HUES64 (cell line): ENCODE measurements around the gene INSM1.
"Not testable (repeated sequence)": the region's sequence is repeated elsewhere in the genome, so short reads cannot be mapped to it uniquely, and the experiment has no call there.

Source experiments
- H3K27ac ChIP-seq: 2 replicates; pipeline ENCODE4 v1.7.0; 2013; ENCODE audit warnings: low read depth, low read length, inconsistent platforms
- H3K27me3 ChIP-seq: 2 replicates; pipeline ENCODE4 v1.6.1; 2013; ENCODE audit warnings: mild to moderate bottlenecking, low read length; ENCODE audit not compliant: insufficient read depth
- H3K36me3 ChIP-seq: 2 replicates; pipeline ENCODE4 v1.6.1; 2013; ENCODE audit warnings: mild to moderate bottlenecking, low read length; ENCODE audit not compliant: insufficient read depth
- H3K4me1 ChIP-seq: 2 replicates; pipeline ENCODE4 v1.6.1; 2013; ENCODE audit warnings: mild to moderate bottlenecking, low read length, moderate library complexity; ENCODE audit not compliant: insufficient read depth
- H3K4me3 ChIP-seq: 2 replicates; pipeline ENCODE4 v1.5.1; 2013; ENCODE audit warnings: mild to moderate bottlenecking, low read length, moderate library complexity
- H3K9ac ChIP-seq: 2 replicates; pipeline ENCODE4 v1.6.1; 2013; ENCODE audit warnings: mild to moderate bottlenecking, low read depth, low read length
- H3K9me3 ChIP-seq: 2 replicates; pipeline ENCODE4 v1.6.1; 2013; ENCODE audit warnings: low read depth, low read length; ENCODE audit not compliant: insufficient read depth
- WGBS: fragments of 150-250, 120-280 bp; methylation state at CpG from one replicate; pipeline ENCODE4 v1.1.7; 2013; ENCODE audit warnings: missing lambda C conversion rate; 5-methylcytosine and 5-hydroxymethylcytosine counted together

Gene INSM1

DNA sequence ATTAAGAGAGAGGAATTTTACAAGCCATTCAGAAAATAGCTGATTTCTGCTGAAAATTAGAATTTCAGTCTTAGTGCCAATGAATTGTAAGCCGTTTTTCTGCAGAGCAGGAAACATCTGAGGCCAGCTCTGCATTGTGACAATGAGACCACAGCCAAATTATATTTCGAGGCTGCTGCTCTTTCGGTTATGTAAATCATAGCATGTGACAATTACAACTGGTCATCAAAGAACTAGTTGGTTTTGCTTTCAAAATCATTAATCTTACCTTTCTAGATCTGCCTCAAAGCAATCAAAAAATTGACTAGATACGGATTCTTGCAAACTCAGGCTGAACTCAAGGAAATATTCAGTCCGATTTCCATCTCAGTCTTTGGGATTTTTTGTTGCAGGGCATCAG, 33.4 kb upstream of the INSM1 start:
- no peak overlapping the region for H3K27ac ChIP-seq
- no peak overlapping the region for H3K9ac ChIP-seq
- no peak overlapping the region for H3K4me3 ChIP-seq
- no peaks in the 10 kb centered on the region for H3K27me3 ChIP-seq
- WGBS, result 93% methylated on average over 5 of the region's 5 CpGs
- no peaks in the 10 kb centered on the region for H3K36me3 ChIP-seq
- no peaks in the 10 kb centered on the region for H3K4me1 ChIP-seq
- 0 out of 2 replicates have a peak, but pooled peaks cover 3% of the 10 kb centered on the region for H3K9me3 ChIP-seq

DNA sequence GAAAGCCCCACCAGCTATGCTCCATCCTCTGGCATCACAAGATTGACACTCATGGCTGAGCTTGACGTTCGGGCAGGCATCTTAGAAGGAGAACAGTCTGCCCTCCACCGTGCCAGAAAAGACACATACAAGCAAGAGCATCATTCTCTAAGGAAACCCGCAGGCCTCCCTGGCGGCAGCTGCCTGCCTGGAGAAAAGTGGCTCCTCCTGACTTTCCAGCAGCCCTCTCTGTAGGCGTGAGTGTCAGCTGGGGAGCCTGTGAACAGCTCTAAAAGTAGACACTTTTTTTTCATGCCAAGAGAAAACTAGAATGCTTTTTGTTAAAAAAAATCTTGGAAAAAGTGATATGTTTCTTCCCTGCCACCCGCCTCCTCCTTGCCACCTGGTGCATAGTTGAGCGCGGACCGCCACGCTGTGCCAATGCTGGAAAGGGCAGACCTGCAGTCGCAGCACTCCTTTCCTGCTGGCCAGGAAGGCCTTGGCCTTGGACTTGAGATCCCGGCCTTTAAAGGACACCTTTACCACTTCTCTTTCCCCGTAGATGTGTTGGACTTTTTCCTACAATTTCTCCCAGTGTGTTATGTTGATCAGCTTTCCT, 29.7 kb upstream of the INSM1 start:
- no peak overlapping the region for H3K4me3 ChIP-seq
- no peak overlapping the region for H3K27ac ChIP-seq
- H3K36me3 ChIP-seq, result no peaks in the 10 kb centered on the region
- H3K4me1 ChIP-seq, result no peaks in the 10 kb centered on the region
- H3K27me3 ChIP-seq, result no peaks in the 10 kb centered on the region
- H3K9ac ChIP-seq, result no peak overlapping the region
- WGBS, result 92% methylated on average over 14 of the region's 14 CpGs
- H3K9me3 ChIP-seq, result 0 out of 2 replicates have a peak, but pooled peaks cover 3% of the 10 kb centered on the region

DNA sequence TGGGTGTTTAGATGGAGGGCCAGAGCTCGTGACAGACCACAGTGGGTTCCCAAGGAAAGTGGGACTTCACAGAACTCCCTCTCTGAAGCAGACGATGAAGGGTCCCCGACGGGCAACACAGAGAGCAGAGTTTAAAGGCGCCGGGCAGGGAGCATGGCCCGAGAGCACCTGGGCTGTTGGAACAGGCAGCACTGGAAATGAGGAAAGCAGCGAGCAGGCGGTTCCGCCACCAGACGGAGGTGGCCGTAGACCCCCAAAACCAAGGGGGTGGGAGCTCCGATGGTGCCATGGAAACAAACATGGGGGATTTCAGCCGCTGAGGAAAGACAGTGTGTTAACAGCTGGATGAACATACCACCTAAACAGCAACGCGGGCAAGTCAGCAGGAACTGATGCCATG, 27.5 kb upstream of the INSM1 start:
- H3K9ac ChIP-seq, result no peak overlapping the region
- 0 out of 2 replicates have a peak, but pooled peaks cover 3% of the 10 kb centered on the region for H3K9me3 ChIP-seq
- no peak overlapping the region for H3K27ac ChIP-seq
- H3K27me3 ChIP-seq, result no peaks in the 10 kb centered on the region
- no peaks in the 10 kb centered on the region for H3K36me3 ChIP-seq
- 94% methylated on average over 16 of the region's 16 CpGs for WGBS
- H3K4me3 ChIP-seq, result no peak overlapping the region
- no peaks in the 10 kb centered on the region for H3K4me1 ChIP-seq

DNA sequence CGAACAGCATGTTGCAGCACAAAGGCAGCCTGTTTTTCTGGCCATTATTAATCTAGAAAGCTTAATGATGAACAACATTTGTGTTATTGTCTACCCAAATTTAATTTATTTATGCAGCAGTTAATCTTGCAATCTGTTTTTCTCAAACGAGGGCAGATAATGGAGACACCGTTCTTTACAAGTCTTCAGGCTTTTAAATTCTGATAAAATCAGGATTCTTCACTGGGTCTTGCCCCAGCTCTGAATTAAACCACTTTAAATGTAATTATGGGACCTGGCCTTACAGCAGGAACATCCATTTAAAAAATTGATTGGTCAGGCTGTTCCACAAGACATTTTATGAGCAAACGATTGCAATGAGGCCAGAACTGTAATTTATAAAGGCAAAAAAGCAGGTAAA, 26.5 kb upstream of the INSM1 start:
- H3K36me3 ChIP-seq, result no peaks in the 10 kb centered on the region
- H3K4me3 ChIP-seq, result no peak overlapping the region
- no peaks in the 10 kb centered on the region for H3K9me3 ChIP-seq
- WGBS, result 93% methylated on average over 4 of the region's 4 CpGs
- H3K4me1 ChIP-seq, result no peaks in the 10 kb centered on the region
- no peak overlapping the region for H3K9ac ChIP-seq
- no peaks in the 10 kb centered on the region for H3K27me3 ChIP-seq
- H3K27ac ChIP-seq, result no peak overlapping the region

DNA sequence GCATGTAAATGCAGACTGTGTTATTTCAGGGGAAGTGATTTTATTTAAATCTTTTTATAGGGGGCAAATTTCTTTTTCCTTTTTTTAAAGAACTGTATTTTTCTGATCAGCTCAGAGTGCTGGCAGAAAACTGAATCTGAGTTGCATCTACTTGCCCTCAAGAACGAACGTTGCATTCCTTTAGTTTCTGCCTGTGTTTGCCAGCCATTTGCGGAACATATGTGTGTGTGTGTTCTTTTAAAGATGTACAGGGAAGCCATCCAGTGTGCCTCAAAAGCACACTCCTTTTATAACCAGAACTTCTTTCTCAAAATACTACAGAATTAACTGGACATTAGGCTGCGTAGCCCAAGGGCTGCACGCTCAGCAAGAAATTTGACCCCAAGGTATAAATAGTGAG, 25.8 kb upstream of the INSM1 start:
- WGBS, result 96% methylated on average over 5 of the region's 5 CpGs
- H3K27me3 ChIP-seq, result no peaks in the 10 kb centered on the region
- H3K4me1 ChIP-seq, result no peaks in the 10 kb centered on the region
- H3K9me3 ChIP-seq, result no peaks in the 10 kb centered on the region
- H3K4me3 ChIP-seq, result no peak overlapping the region
- H3K36me3 ChIP-seq, result no peaks in the 10 kb centered on the region
- H3K9ac ChIP-seq, result no peak overlapping the region
- no peak overlapping the region for H3K27ac ChIP-seq

DNA sequence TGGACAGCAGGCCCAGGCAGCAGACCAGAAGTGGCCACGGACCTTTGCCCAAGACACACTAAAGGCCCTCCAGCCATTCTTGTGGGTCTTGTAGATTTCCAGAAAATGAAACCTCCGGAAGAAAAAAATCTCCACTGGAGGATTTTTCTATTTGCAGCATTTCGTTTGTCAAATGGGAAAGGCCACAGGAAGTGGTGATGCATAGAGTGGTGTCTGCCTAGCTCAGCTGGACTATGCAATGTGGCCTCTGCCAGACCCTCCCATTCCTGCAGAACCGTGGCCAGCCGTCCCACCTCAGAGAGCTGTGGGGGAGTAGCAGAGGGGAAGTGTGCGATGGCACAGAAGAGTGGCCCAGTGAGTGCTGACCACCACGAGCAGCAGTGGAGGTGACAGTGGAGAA, 24.0 kb upstream of the INSM1 start:
- WGBS, result 84% methylated on average over 7 of the region's 7 CpGs
- no peak overlapping the region for H3K27ac ChIP-seq
- no peak overlapping the region for H3K9ac ChIP-seq
- no peak overlapping the region for H3K4me3 ChIP-seq
- H3K9me3 ChIP-seq, result no peaks in the 10 kb centered on the region
- no peaks in the 10 kb centered on the region for H3K36me3 ChIP-seq
- no peaks in the 10 kb centered on the region for H3K4me1 ChIP-seq
- no peaks in the 10 kb centered on the region for H3K27me3 ChIP-seq

DNA sequence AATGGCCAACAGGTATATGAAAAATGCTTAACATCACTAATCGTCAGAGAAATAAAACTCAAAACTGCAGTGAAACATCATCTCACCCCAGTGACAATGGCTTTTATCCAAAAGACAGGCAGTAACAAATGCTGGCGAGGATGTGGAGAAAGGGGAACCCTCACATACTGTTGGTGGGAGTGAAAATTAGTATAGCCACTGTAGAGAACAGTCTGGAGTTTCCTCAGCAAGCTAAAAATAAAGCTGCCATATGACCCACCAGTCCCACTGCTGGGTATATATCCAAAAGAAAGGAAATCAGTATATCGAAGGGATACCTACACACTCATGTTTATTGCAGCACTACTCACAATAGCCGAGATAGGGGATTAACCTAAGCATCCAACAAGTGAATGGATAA, 23.4 kb upstream of the INSM1 start:
- no peak overlapping the region for H3K4me3 ChIP-seq
- no peaks in the 10 kb centered on the region for H3K4me1 ChIP-seq
- no peak overlapping the region for H3K9ac ChIP-seq
- no peak overlapping the region for H3K27ac ChIP-seq
- no peaks in the 10 kb centered on the region for H3K36me3 ChIP-seq
- WGBS, result 98% methylated on average over 3 of the region's 4 CpGs
- H3K27me3 ChIP-seq, result no peaks in the 10 kb centered on the region
- no peaks in the 10 kb centered on the region for H3K9me3 ChIP-seq

DNA sequence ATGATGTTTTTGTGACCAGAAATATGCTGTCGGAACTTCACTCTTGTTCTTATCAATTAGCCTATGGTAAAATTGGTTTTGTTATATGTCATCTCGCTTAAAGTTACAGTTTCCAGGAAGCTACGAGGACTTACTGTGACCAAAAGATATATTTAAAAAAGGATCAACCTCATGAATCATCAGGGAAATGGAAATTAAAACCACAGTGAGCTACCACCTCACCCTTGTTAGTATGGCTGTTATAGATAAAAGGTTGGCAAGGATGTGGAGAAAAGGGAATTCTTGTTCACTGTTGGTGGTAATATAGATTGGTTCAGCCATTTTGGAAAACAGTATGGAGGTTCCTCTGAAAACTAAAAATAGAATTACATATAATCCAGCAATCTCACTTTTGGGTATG, 14.3 kb upstream of the INSM1 start:
- H3K9me3 ChIP-seq, result 0 out of 2 replicates have a peak, but pooled peaks cover 2% of the 10 kb centered on the region
- no peaks in the 10 kb centered on the region for H3K36me3 ChIP-seq
- no peaks in the 10 kb centered on the region for H3K4me1 ChIP-seq
- H3K27me3 ChIP-seq, result peaks cover 3% of the 10 kb centered on the region; the same call in 1 of the 2 replicates
- no peak overlapping the region for H3K27ac ChIP-seq
- no peak overlapping the region for H3K4me3 ChIP-seq
- no peak overlapping the region for H3K9ac ChIP-seq
- 93% methylated on average over 1 of the region's 3 CpGs for WGBS

DNA sequence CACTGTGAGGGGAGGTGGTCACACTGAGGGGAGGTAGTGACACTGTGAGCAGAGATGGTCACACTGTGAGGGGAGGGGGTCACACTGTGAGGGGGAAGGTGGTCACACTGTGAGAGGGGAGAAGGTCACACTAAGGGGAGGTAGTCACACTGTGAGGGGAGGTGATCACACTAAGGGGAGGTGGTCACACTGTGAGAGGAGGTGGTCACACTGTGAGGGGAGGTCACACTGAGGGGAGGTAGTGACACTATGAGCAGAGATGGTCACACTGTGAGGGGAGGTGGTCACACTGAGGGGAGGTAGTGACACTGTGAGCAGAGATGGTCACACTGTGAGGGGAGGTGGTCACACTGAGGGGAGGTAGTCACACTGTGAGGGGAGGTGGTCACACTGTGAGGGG, 12.4 kb upstream of the INSM1 start:
- H3K9me3 ChIP-seq, H3K9ac ChIP-seq, H3K4me1 ChIP-seq, H3K4me3 ChIP-seq, H3K36me3 ChIP-seq, H3K27ac ChIP-seq: not testable (repeated sequence)
- H3K27me3 ChIP-seq, result peaks cover 22% of the 10 kb centered on the region

DNA sequence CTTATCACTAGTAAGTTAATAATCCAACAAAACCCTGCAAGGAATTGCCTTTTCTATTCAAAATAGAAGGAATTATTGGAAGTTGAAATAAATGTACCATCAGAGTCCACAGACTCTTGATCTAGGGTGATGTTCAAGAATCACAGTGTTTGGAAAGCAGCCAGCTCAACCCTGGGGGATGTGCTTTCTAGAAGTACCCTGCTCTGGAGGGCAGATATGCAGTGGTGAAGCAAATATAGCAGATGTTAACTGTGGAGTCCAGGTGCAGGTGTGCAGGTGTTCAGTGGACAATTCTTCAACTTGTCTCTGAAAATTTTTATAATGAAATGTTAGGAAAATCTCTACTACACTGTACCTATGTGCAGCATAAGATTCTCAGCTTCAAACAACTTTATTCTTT, 9.1 kb upstream of the INSM1 start:
- H3K4me1 ChIP-seq, result peaks cover 7% of the 10 kb centered on the region; the same call in 1 of the 2 replicates
- H3K4me3 ChIP-seq, result no peak overlapping the region
- H3K9me3 ChIP-seq, result 0 out of 2 replicates have a peak, but pooled peaks cover 2% of the 10 kb centered on the region
- no peaks in the 10 kb centered on the region for H3K36me3 ChIP-seq
- peaks cover 55% of the 10 kb centered on the region for H3K27me3 ChIP-seq
- no peak overlapping the region for H3K27ac ChIP-seq
- H3K9ac ChIP-seq, result no peak overlapping the region

DNA sequence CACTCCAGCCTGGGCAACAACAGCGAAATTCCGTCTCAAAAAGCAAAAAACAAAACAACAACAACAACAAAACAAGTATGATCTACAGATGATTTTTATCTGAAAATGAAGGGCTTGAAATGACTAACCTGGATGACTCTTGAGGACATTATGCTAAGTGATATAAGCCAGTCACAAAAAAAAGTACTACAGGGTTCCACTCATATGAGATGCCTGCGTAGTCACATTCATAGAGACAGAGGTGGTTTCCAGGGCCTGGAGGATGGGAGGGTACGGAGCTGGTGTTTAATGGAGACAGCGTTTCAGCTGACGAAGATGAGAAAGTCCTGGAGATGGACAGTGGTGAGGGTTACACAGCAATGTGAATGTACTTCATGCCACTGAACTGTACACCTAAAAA, 8.3 kb upstream of the INSM1 start:
- Histone ChIP-seq H3K27ac (no peak overlapping the region), H3K4me3 (no peak overlapping the region), H3K27me3 (peaks cover 63% of the 10 kb centered on the region), H3K4me1 (peaks cover 7% of the 10 kb centered on the region; the same call in 1 of the 2 replicates), H3K9ac (no peak overlapping the region), H3K36me3 (no peaks in the 10 kb centered on the region), H3K9me3 (0 out of 2 replicates have a peak, but pooled peaks cover 2% of the 10 kb centered on the region)
- WGBS, result 89% methylated on average over 5 of the region's 6 CpGs

DNA sequence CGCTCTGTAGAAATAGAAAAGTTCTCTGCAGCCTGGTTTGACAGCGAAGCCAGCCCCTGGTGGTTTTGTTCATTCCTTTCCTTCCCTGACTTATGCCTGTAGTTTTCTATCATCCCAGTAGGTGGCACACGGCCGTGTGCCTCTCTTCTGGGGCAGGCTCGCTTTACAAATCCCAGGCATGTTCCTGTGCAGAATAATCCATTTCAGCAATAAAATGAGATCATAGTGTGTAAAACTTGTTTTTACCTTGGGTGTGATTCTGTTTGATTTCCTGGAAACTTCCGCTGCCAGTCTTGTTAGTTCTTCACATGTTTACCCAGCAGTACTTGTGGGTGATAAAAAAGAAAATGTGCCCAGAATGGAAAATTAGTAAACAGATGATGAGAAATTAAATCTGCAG, 7.4 kb upstream of the INSM1 start:
- Histone ChIP-seq H3K27me3 (peaks cover 72% of the 10 kb centered on the region), H3K9me3 (0 out of 2 replicates have a peak, but pooled peaks cover under 1% of the 10 kb centered on the region), H3K4me1 (peaks cover 9% of the 10 kb centered on the region), H3K9ac (no peak overlapping the region), H3K4me3 (no peak overlapping the region), H3K27ac (no peak overlapping the region), H3K36me3 (no peaks in the 10 kb centered on the region)
- WGBS, result 7% methylated on average over 6 of the region's 6 CpGs
